Astrocyte (in vitro differentiated cells and primary cell): ENCODE results near the gene ZMYM4. TPM values are rescaled to one million over a fixed set of nuclear protein-coding genes. Genes with fewer than 3 reads are reported as not detected.
"Not testable (repeated sequence)": the region's sequence is repeated elsewhere in the genome, so short reads cannot be mapped to it uniquely, and the experiment has no call there.

Source experiments
- DNase-seq: peaks from one replicate; pipeline ENCODE4 v3.0.0-alpha.2; 2010; ENCODE audit warnings: low read depth
- FAIRE-seq: peaks from 2 replicates; lab custom pipeline; 2011; peaks lifted over from hg19 to GRCh38; lab: Jason Lieb, UNC
- H2AFZ ChIP-seq: 2 replicates; pipeline ENCODE4 v1.6.0; 2012; ENCODE audit warnings: low read depth, low read length, inconsistent platforms
- H3K27ac ChIP-seq: 2 replicates; pipeline ENCODE4 v1.5.1; 2011; ENCODE audit warnings: low read depth, low read length, inconsistent platforms
- H3K27me3 ChIP-seq: 2 replicates; pipeline ENCODE4 v1.6.0; 2011; ENCODE audit warnings: low read length, inconsistent platforms; ENCODE audit not compliant: insufficient read depth
- H3K36me3 ChIP-seq: 2 replicates; pipeline ENCODE4 v1.5.1; 2011; ENCODE audit warnings: low read length, inconsistent platforms; ENCODE audit not compliant: insufficient read depth
- H3K4me1 ChIP-seq: 2 replicates; pipeline ENCODE4 v1.5.1; 2011; ENCODE audit warnings: low read length, inconsistent platforms; ENCODE audit not compliant: insufficient read depth
- H3K4me2 ChIP-seq: 2 replicates; pipeline ENCODE4 v1.6.0; 2012; ENCODE audit warnings: low read length, inconsistent platforms
- H3K4me3 ChIP-seq: 2 replicates; pipeline ENCODE4 v1.5.1; 2011; ENCODE audit warnings: low read depth, mild to moderate bottlenecking, low read length, inconsistent platforms; ENCODE audit not compliant: insufficient read depth
- H3K79me2 ChIP-seq: 2 replicates; pipeline ENCODE4 v1.6.0; 2012; ENCODE audit warnings: mild to moderate bottlenecking, low read length, inconsistent platforms; ENCODE audit not compliant: insufficient read depth
- H3K9ac ChIP-seq: 2 replicates; pipeline ENCODE4 v1.6.0; 2012; ENCODE audit warnings: mild to moderate bottlenecking, low read length, inconsistent platforms
- H3K9me3 ChIP-seq: 2 replicates; pipeline ENCODE4 v1.5.1; 2012; ENCODE audit warnings: low read depth, mild to moderate bottlenecking, low read length, inconsistent platforms; ENCODE audit not compliant: insufficient read depth
- H4K20me1 ChIP-seq: 2 replicates; pipeline ENCODE4 v1.6.0; 2012; ENCODE audit warnings: low read length, inconsistent platforms; ENCODE audit not compliant: insufficient read depth
- H3K27ac Mint-ChIP-seq: one replicate; pipeline ENCODE4 v1.8.0; 2021; ENCODE audit warnings: mild to moderate bottlenecking, mixed read lengths; ENCODE audit not compliant: unreplicated experiment
- H3K27me3 Mint-ChIP-seq: one replicate; pipeline ENCODE4 v1.8.0; 2021; ENCODE audit warnings: low read depth, mixed read lengths; ENCODE audit not compliant: unreplicated experiment
- H3K36me3 Mint-ChIP-seq: one replicate; pipeline ENCODE4 v1.8.0; 2021; ENCODE audit warnings: low read depth, mixed read lengths; ENCODE audit not compliant: unreplicated experiment
- H3K4me1 Mint-ChIP-seq: one replicate; pipeline ENCODE4 v1.8.0; 2021; ENCODE audit warnings: low read depth, mixed read lengths; ENCODE audit not compliant: unreplicated experiment
- H3K4me3 Mint-ChIP-seq: one replicate; pipeline ENCODE4 v1.8.0; 2021; ENCODE audit warnings: mild to moderate bottlenecking, moderate library complexity, mixed read lengths; ENCODE audit not compliant: unreplicated experiment
- H3K9me3 Mint-ChIP-seq: one replicate; pipeline ENCODE4 v1.8.0; 2021; ENCODE audit warnings: mild to moderate bottlenecking, mixed read lengths; ENCODE audit not compliant: unreplicated experiment
- CTCF ChIP-seq: IDR thresholded peaks from 2 replicates; pipeline ENCODE4 v1.5.1; 2011; ENCODE audit warnings: low read depth, mild to moderate bottlenecking, inconsistent platforms, low read length, moderate library complexity; ENCODE audit not compliant: insufficient read depth
- EZH2 ChIP-seq: IDR thresholded peaks from 2 replicates; pipeline ENCODE4 v1.6.1; 2012; ENCODE audit warnings: mild to moderate bottlenecking, low read length, inconsistent platforms; ENCODE audit not compliant: insufficient read depth
- total RNA-seq: library from RNA; stranded (reverse); gene quantifications from 2 replicates; pipeline ENCODE4 v1.2.1, GENCODE V29; 2021

Gene ZMYM4
- total RNA-seq, 1 donor from 2014 or later = 65.5 TPM

- no peak overlapping the region for H3K4me2 ChIP-seq
- Mint-ChIP-seq H3K36me3 (no peaks in the 10 kb centered on the region), H3K9me3 (peaks cover 2% of the 10 kb centered on the region), H3K27ac (no peak overlapping the region), H3K4me3 (no peak overlapping the region), H3K27me3 (no peaks in the 10 kb centered on the region), H3K4me1 (no peaks in the 10 kb centered on the region)
- H3K9me3 ChIP-seq = no peaks in the 10 kb centered on the region
- no peak for TF ChIP-seq CTCF
- no peak for TF ChIP-seq EZH2
- no peaks in the 10 kb centered on the region for H3K4me1 ChIP-seq
- H3K4me3 ChIP-seq = no peak overlapping the region
- no peaks in the 10 kb centered on the region for H3K79me2 ChIP-seq
- no peak overlapping the region for H3K9ac ChIP-seq
- H3K36me3 ChIP-seq = no peaks in the 10 kb centered on the region
- H3K27me3 ChIP-seq = no peaks in the 10 kb centered on the region
- no peak for DNase-seq
- no peak for FAIRE-seq
- H4K20me1 ChIP-seq = no peaks in the 10 kb centered on the region
- H3K27ac ChIP-seq = no peak overlapping the region
- no peak overlapping the region for H2AFZ ChIP-seq
These were observed 38.7 kb upstream of the ZMYM4 start for GRCh38 chr1:35229587-35230360.

- Histone ChIP-seq H3K9me3 (no peaks in the 10 kb centered on the region), H3K9ac (no peak overlapping the region), H3K36me3 (no peaks in the 10 kb centered on the region), H3K27ac (no peak overlapping the region), H2AFZ (no peak overlapping the region), H4K20me1 (no peaks in the 10 kb centered on the region), H3K27me3 (no peaks in the 10 kb centered on the region), H3K4me3 (no peak overlapping the region), H3K4me2 (no peak overlapping the region), H3K79me2 (no peaks in the 10 kb centered on the region), H3K4me1 (no peaks in the 10 kb centered on the region)
- FAIRE-seq (no peak), DNase-seq (no peak)
- no peak for TF ChIP-seq CTCF
- no peak for TF ChIP-seq EZH2
- Mint-ChIP-seq H3K27ac (no peak overlapping the region), H3K27me3 (no peaks in the 10 kb centered on the region), H3K4me1 (no peaks in the 10 kb centered on the region), H3K36me3 (no peaks in the 10 kb centered on the region), H3K9me3 (peaks cover 2% of the 10 kb centered on the region), H3K4me3 (no peak overlapping the region)
These were observed 37.2 kb upstream of the ZMYM4 start for GRCh38 chr1:35231287-35231686.

GRCh38 chr1:35236772-35237171, 31.7 kb upstream of the ZMYM4 start:
- H3K4me3 Mint-ChIP-seq, H3K4me3 ChIP-seq, H3K4me2 ChIP-seq, H3K27ac Mint-ChIP-seq, H3K9me3 ChIP-seq, H3K27me3 ChIP-seq, H3K36me3 ChIP-seq, H4K20me1 ChIP-seq, H3K27ac ChIP-seq, H3K79me2 ChIP-seq, H3K4me1 Mint-ChIP-seq, H3K4me1 ChIP-seq, FAIRE-seq, H2AFZ ChIP-seq, H3K27me3 Mint-ChIP-seq, H3K9ac ChIP-seq, H3K36me3 Mint-ChIP-seq, H3K9me3 Mint-ChIP-seq, DNase-seq: not testable (repeated sequence)
